ENCODE measurements around the gene SERPINB13.

The SERPINB13 gene

DNA sequence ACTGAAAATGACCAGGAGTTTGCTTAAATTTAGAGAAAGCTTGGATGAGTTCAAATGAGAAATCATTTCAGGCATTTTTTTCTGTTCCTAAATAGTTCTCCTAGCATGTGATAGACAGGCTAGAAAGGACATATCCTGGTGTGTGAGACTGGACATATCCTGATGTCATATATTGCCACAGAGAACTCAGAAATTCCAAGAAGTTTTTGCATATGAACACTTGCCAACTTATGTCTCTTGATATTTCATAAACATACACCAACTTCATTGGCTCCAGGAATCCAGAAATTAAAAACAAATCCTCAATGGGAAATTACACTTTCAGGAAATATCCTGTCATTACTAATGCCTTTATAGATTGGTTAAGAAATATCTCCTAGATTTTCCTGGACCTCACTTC is 59.8 kb downstream of the SERPINB13 start:
- H3K4me3 ChIP-seq (replicated peaks; ENCODE audit: low read depth, low read length), result no peak overlapping the region
- no peak for DNase-seq (ENCODE audit: extremely low read depth, low read depth)
- TF ChIP-seq, protein P1, sequence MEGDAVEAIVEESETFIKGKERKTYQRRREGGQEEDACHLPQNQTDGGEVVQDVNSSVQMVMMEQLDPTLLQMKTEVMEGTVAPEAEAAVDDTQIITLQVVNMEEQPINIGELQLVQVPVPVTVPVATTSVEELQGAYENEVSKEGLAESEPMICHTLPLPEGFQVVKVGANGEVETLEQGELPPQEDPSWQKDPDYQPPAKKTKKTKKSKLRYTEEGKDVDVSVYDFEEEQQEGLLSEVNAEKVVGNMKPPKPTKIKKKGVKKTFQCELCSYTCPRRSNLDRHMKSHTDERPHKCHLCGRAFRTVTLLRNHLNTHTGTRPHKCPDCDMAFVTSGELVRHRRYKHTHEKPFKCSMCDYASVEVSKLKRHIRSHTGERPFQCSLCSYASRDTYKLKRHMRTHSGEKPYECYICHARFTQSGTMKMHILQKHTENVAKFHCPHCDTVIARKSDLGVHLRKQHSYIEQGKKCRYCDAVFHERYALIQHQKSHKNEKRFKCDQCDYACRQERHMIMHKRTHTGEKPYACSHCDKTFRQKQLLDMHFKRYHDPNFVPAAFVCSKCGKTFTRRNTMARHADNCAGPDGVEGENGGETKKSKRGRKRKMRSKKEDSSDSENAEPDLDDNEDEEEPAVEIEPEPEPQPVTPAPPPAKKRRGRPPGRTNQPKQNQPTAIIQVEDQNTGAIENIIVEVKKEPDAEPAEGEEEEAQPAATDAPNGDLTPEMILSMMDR (IDR thresholded peaks at IDR 0.05; ENCODE audit: low read depth, low read length, missing control alignments), result no peak

- TF ChIP-seq, protein P1 (IDR thresholded peaks at IDR 0.05; ENCODE audit: low read depth, low read length, missing control alignments), result no peak
- DNase-seq (ENCODE audit: extremely low read depth, low read depth), result no peak
- no peak overlapping the region for H3K4me3 ChIP-seq (replicated peaks; ENCODE audit: low read depth, low read length)
These were observed 61.1 kb downstream of the SERPINB13 start for GRCh38 chr18:63648241-63648640.

Measured in HFF-Myc (cell line).